ENCODE data around the gene MBD4.

GRCh38 chr3:129487183-129487867, 47.6 kb upstream of the MBD4 start:
- TF ChIP-seq, protein P1, sequence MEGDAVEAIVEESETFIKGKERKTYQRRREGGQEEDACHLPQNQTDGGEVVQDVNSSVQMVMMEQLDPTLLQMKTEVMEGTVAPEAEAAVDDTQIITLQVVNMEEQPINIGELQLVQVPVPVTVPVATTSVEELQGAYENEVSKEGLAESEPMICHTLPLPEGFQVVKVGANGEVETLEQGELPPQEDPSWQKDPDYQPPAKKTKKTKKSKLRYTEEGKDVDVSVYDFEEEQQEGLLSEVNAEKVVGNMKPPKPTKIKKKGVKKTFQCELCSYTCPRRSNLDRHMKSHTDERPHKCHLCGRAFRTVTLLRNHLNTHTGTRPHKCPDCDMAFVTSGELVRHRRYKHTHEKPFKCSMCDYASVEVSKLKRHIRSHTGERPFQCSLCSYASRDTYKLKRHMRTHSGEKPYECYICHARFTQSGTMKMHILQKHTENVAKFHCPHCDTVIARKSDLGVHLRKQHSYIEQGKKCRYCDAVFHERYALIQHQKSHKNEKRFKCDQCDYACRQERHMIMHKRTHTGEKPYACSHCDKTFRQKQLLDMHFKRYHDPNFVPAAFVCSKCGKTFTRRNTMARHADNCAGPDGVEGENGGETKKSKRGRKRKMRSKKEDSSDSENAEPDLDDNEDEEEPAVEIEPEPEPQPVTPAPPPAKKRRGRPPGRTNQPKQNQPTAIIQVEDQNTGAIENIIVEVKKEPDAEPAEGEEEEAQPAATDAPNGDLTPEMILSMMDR (IDR thresholded peaks at IDR 0.05) = no peak
- TF ChIP-seq POLR2A (IDR thresholded peaks at IDR 0.05) = no peak
- no peak for TF ChIP-seq EP300 (IDR thresholded peaks at IDR 0.05)
